NCI-H1417 treated with DMSO at 0.1 percent for 48 hours (cell line): ENCODE results near the gene R3HDM4.
"Not testable (repeated sequence)": the region's sequence is repeated elsewhere in the genome, so short reads cannot be mapped to it uniquely, and the experiment has no call there.

Experiments used
- DNase-seq: peaks from one replicate; lab custom pipeline; 2025; lab: John Stamatoyannopoulos, UW

Gene R3HDM4

DNA sequence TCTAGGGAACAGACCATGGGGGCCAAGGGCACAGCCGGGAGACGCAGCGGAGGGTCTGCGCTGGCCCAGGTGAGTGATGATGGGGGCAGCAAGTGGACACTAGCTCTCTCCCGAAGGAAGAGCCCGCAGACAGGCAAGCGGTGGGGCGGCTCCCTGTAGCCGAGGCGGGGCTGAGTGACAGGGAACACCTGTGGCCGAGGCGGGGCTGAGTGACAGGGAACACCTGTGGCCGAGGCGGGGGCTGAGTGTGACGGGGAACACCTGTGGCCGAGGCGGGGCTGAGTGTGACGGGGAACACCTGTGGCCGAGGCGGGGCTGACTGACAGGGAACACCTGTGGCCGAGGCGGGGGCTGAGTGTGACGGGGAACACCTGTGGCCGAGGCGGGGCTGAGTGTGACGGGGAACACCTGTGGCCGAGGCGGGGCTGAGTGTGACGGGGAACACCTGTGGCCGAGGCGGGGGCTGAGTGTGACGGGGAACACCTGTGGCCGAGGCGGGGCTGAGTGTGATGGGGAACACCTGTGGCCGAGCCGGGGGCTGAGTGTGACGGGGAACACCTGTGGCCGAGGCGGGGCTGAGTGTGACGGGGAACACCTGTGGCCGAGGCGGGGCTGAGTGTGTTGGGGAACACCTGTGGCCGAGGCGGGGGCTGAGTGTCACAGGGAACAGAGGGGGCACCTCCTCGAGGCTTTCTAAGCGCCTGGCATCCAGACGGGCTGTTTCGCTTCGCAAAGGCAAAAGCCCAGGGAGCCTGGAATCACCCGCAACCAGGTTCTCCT lies 21.4 kb downstream of the R3HDM4 start:
- not testable (repeated sequence) for DNase-seq

- no peak for DNase-seq
These were observed 22.2 kb downstream of the R3HDM4 start for GRCh38 chr19:890831-891230.

DNA sequence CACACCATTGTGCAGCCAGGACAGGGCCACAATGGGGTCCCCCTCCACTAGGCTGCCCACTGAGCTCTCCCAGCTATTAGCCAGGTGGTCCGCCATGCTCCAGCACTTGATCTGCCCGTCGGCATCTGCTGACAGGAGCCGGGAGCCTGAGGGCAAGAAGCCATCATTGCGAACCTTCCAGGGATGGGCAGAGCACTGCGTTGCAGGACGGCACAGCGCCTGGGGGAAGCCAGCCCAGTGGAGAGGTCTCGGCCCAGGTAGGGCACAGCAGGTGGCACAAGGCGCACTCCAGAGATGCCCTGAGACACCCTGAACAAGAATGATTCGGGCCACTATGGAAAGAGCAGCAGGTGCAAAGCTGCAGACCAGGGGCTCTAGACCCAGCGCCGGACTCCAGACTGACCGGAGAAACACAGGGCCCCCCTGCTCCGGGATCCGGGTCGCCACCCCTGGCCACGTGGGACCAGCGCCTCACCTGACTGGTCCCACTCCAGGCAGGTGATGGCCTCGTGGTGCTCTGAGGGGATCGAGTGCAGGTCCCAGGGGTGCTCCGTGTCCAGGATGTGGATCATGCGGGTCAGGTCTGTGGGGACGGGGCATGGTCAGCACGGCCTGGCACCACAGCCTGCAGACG lies 23.2 kb downstream of the R3HDM4 start:
- no peak for DNase-seq

GRCh38 chr19:888581-889385 lies 24.2 kb downstream of the R3HDM4 start:
- DNase-seq = no peak

- DNase-seq = no peak
These were observed 25.4 kb downstream of the R3HDM4 start for GRCh38 chr19:887599-887998.

DNA sequence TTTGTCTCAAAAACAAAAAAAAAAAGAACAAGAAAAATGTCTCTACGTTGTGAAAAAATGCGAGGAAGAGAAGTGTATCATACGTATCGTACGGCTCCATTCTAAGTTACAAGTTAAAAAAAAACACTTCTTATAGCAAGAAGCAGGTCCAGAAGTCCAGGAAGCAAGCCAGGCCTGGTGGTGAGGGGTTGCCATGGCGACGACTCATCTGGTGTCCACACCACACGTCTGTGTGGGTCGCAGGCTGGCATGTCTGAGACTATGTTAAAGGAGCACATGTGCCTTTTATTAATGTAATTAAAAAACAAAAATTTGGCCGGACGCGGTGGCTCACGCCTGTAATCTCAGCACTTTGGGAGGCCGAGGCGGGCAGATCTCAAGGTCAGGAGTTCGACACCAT lies 25.9 kb downstream of the R3HDM4 start:
- DNase-seq = no peak

- DNase-seq = no peak
These were observed 27.3 kb downstream of the R3HDM4 start for GRCh38 chr19:885536-886224.

DNA sequence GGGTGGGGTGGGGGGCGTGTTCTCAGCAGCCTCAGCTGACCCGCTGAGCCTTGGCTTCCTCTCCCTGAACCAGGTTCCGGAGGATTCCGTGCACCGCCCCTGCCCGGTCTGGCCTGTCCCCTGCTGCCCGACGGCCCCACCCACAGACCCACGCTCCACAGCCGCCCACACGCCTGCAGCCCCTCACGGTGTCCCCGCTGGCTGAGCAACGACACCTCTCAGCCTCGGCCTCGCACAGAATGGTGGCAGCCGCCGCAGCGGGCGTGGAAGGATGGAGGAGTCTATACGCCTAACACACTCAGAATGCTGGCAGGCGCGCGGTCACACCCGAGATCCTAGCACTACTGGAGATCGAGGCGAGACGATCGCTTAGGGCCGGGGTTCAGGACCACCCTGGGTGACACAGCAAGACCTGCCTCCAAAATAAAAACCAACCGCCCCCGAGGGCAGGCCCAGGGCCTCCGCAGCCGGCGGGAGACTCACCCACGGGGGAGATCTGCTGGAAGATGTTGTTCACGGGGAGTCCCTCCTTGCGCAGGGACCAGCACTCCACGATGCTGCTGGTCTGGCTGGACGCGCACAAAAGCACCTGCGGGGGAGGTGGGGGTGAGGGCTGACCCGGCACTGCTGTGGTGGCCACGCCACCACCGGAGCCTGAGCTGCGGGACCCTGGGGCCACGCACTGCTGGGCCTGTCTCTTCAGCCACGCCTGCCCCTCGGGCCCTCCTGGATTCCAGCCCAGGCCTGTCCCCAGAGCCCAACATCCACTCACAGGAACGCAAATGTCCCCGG lies 28.4 kb downstream of the R3HDM4 start:
- DNase-seq = no peak

- DNase-seq = peak; percentile 88
These were observed 29.3 kb downstream of the R3HDM4 start for GRCh38 chr19:883661-884211.

- DNase-seq = no peak
These were observed 30.0 kb downstream of the R3HDM4 start for GRCh38 chr19:882871-883497.

GRCh38 chr19:881385-882071 lies 31.5 kb downstream of the R3HDM4 start:
- no peak for DNase-seq

GRCh38 chr19:879711-880438 lies 33.1 kb downstream of the R3HDM4 start:
- DNase-seq = no peak

DNA sequence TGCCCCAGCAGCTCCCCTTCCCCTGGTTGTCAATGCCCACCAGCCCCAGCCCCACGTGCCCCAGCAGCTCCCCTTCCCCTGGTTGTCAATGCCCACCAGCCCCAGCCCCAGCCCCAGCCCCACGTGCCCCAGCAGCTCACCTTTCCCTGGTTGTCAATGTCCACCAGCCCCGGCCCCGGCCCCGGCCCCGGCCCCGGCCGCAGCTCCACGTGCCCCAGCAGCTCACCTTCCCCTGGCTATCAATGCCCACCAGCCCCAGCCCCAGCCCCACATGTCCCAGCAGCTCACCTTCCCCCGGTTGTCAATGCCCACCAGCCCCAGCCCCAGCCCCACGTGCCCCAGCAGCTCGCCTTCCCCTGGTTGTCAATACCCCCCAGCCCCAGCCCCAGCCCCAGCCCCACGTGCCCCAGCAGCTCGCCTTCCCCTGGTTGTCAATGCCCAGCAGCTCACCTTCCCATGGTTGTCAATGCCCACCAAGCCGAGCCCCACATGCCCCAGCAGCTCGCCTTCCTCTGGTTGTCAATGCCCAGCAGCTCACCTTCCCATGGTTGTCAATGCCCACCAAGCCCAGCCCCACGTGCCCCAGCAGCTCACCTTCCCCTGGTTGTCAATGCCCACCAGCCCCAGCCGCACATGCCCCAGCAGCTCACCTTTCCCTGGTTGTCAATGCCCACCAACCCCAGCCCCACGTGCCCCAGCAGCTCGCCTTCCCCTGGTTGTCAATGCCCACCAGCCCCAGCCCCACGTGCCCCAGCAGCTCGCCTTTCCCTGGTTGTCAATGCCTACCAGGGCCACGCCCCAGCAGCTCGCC lies 34.1 kb downstream of the R3HDM4 start:
- not testable (repeated sequence) for DNase-seq

DNA sequence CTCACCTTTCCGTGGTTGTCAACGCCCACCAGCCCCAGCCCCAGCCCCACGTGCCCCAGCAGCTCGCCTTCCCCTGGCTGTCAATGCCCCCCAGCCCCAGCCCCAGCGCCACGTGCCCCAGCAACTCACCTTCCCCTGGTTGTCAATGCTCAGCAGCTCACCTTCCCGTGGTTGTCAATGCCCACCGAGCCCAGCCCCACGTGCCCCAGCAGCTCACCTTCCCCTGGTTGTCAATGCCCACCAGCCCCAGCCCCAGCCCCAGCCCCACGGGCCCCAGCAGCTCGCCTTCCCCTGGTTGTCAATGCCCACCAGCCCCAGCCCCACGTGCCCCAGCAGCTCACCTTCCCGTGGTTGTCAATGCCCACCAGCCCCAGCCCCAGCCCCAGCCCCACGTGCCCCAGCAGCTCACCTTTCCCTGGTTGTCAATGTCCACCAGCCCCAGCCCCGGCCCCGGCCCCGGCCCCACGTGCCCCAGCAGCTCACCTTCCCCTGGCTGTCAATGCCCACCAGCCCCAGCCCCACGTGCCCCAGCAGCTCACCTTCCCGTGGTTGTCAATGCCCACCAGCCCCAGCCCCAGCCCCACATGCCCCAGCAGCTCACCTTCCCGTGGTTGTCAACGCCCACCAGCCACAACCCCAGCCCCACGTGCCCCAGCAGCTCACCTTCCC lies 34.9 kb downstream of the R3HDM4 start:
- DNase-seq = not testable (repeated sequence)

- DNase-seq = no peak
These were observed 36.2 kb downstream of the R3HDM4 start for GRCh38 chr19:876780-877314.

GRCh38 chr19:876089-876488 lies 36.9 kb downstream of the R3HDM4 start:
- DNase-seq = no peak

DNA sequence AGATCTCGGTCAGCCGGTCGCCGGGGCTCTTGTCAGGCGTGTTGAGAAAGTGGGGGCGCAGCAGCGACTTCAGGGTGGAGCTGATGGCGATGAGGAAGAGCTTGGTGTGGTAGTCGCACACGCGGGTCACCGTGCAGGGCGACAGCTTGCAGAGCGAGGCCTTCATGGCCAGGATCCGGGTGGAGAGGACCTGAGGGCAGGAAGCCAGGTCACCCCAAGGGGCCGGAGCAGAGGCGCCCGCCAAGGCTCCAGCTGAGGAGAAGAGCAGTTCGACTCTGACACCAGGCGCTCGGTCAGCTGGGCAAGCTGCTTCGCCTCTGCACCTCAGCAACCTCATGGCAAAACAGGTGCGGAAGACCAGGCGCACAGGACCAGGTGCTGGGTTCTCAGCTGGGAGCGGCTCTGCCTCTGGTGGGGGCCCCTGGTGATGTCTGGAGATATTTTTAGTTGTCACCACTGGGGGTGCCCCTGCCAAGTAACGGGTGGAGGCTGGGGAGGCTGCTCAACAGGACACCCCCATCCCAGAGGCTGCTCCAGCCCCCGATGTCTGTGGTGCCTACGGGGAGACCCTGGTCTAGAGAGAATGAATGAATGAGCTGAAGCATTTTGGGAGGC lies 37.6 kb downstream of the R3HDM4 start:
- no peak for DNase-seq
